SK-N-SH treated with all-trans-retinoic acid at 6 μM for 48 hours (cell line): Measurements from ENCODE around the gene U2AF2.

Source experiments
- ATAC-seq: fragments of 200-7000 bp; cut with Tn5 transposase; 3 replicates; pipeline ENCODE4 v1.9.1; 2020; ENCODE audit warnings: mild to moderate bottlenecking, moderate library complexity
- ARNTL ChIP-seq: fragments of 450-650 bp; formaldehyde crosslinking; IDR thresholded peaks from 2 replicates; pipeline ENCODE4 v1.5.0; 2020; ENCODE audit warnings: low read depth, mild to moderate bottlenecking, moderate library complexity, borderline replicate concordance
- BACH2 ChIP-seq: fragments of 250-450 bp; sonication (Bioruptor Pico); IDR thresholded peaks from 2 replicates; pipeline ENCODE4 v1.9.0; 2021; ENCODE audit warnings: mild to moderate bottlenecking, borderline replicate concordance
- CREB5 ChIP-seq: fragments of 250-450 bp; sonication (Bioruptor Pico); IDR thresholded peaks from 2 replicates; pipeline ENCODE4 v1.5.1; 2020; ENCODE audit warnings: low read depth, mild to moderate bottlenecking, moderate library complexity
- CSDC2 ChIP-seq: fragments of 250-450 bp; sonication (Bioruptor Pico); IDR thresholded peaks from 2 replicates; pipeline ENCODE4 v1.5.0; 2020; ENCODE audit warnings: mild to moderate bottlenecking, moderate library complexity
- ESRRG ChIP-seq: fragments of 250-450 bp; sonication (Bioruptor Pico); IDR thresholded peaks from 2 replicates; pipeline ENCODE4 v1.6.1; 2021; ENCODE audit warnings: mild to moderate bottlenecking
- GLIS3 ChIP-seq: fragments of 250-450 bp; sonication (Bioruptor Pico); IDR thresholded peaks from 2 replicates; pipeline ENCODE4 v1.5.0; 2020; ENCODE audit warnings: mild to moderate bottlenecking, moderate library complexity
- ISL1 ChIP-seq: fragments of 250-450 bp; sonication (Bioruptor Pico); IDR thresholded peaks from 2 replicates; pipeline ENCODE4 v2.1.2; 2022; ENCODE audit warnings: mild to moderate bottlenecking, moderate library complexity
- OSR1 ChIP-seq: fragments of 250-450 bp; sonication (Bioruptor Pico); IDR thresholded peaks from 2 replicates; pipeline ENCODE4 v1.8.0; 2022; ENCODE audit warnings: moderate library complexity, mild to moderate bottlenecking, inconsistent platforms
- PATZ1 ChIP-seq: fragments of 250-450 bp; sonication (Bioruptor Pico); IDR thresholded peaks from 2 replicates; pipeline ENCODE4 v1.8.0; 2020; ENCODE audit warnings: mild to moderate bottlenecking, moderate library complexity, borderline replicate concordance
- POU6F1 ChIP-seq: fragments of 250-450 bp; sonication (Bioruptor Pico); IDR thresholded peaks from 2 replicates; pipeline ENCODE4 v1.8.0; 2021; ENCODE audit warnings: low read depth, mild to moderate bottlenecking, moderate library complexity, borderline replicate concordance
- PPARA ChIP-seq: fragments of 250-450 bp; sonication (Bioruptor Pico); IDR thresholded peaks from 2 replicates; pipeline ENCODE4 v1.5.0; 2020; ENCODE audit warnings: mild to moderate bottlenecking, borderline replicate concordance
- RARB ChIP-seq: fragments of 250-450 bp; sonication (Bioruptor Pico); IDR thresholded peaks from 2 replicates; pipeline ENCODE4 v1.8.0; 2021; ENCODE audit warnings: mild to moderate bottlenecking, moderate library complexity
- SNAI2 ChIP-seq: fragments of 250-450 bp; sonication (Bioruptor Pico); IDR thresholded peaks from 2 replicates; pipeline ENCODE4 v1.5.0; 2020; ENCODE audit warnings: mild to moderate bottlenecking, moderate library complexity
- TCF4 ChIP-seq: fragments of 250-450 bp; sonication (Bioruptor Pico); IDR thresholded peaks from 2 replicates; pipeline ENCODE4 v1.8.0; 2021; ENCODE audit warnings: mild to moderate bottlenecking, moderate library complexity, borderline replicate concordance
- TOX ChIP-seq: fragments of 250-450 bp; sonication (Bioruptor Pico); IDR thresholded peaks from 2 replicates; pipeline ENCODE4 v1.8.0; 2021; ENCODE audit warnings: mild to moderate bottlenecking, moderate library complexity, borderline replicate concordance
- TSHZ2 ChIP-seq: fragments of 250-450 bp; sonication (Bioruptor Pico); IDR thresholded peaks from 2 replicates; pipeline ENCODE4 v1.5.0; 2020; ENCODE audit warnings: mild to moderate bottlenecking, moderate library complexity
- ZFP3 ChIP-seq: fragments of 250-450 bp; sonication (Bioruptor Pico); IDR thresholded peaks from 2 replicates; pipeline ENCODE4 v1.5.0; 2020; ENCODE audit warnings: mild to moderate bottlenecking, moderate library complexity
- ZFP30 ChIP-seq: fragments of 450-650 bp; formaldehyde crosslinking; IDR thresholded peaks from 2 replicates; pipeline ENCODE4 v1.5.0; 2022; ENCODE audit warnings: mild to moderate bottlenecking, moderate library complexity
- ZNF70 ChIP-seq: fragments of 450-650 bp; formaldehyde crosslinking; IDR thresholded peaks from 2 replicates; pipeline ENCODE4 v1.5.0; 2020; ENCODE audit warnings: mild to moderate bottlenecking, moderate library complexity
- ZNF8 ChIP-seq: fragments of 450-650 bp; formaldehyde crosslinking; IDR thresholded peaks from 2 replicates; pipeline ENCODE4 v1.5.0; 2020; ENCODE audit warnings: mild to moderate bottlenecking, moderate library complexity

Gene U2AF2

GRCh38 chr19:55609326-55609725 is 45.5 kb upstream of the U2AF2 start:
- TF ChIP-seq ZNF8 (CRISPR knock-in tag) (no peak), ISL1 (CRISPR knock-in tag) (no peak), ZFP3 (CRISPR knock-in tag) (no peak), OSR1 (no peak), TCF4 (CRISPR knock-in tag) (no peak), RARB (no peak), ZNF70 (CRISPR knock-in tag) (no peak), GLIS3 (CRISPR knock-in tag) (no peak), TSHZ2 (CRISPR knock-in tag) (no peak), CSDC2 (CRISPR knock-in tag) (no peak), ARNTL (CRISPR knock-in tag) (no peak)
- ATAC-seq = no peak

DNA sequence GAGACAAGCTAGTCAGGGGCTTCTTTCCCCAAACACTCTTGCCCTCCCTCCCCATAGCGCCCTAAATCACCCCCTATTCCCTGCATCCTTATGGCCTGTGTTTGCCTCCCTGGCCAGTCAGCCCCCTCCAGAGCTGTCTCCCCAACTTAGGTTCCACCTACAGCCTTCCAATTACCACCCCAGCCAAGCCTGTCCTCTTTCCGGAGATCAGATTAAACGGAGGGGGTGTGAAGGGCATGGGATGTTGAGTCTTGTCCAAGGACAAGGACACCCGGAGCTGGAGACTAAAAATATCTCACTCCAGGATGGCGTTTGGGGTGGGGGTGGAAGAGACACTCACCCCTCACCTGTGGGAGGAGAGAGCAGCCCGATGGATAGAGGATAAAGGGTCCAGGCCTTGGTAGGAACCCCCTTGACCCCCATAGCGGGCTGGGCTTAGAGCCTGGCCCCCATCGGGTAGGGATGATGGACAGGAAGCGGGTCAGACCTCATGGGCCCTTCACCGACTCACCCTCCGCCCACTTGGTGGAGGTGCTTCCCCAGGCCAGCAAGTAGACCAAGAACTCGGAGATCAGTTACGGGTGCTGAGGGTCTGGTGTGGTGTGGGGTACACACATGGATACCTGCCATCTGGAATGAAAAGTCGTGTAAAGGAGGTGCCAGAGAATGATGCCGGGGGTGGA is 43.4 kb upstream of the U2AF2 start:
- no peak for TF ChIP-seq ESRRG (CRISPR knock-in tag)
- TF ChIP-seq CREB5 (CRISPR knock-in tag) = no peak
- no peak for TF ChIP-seq SNAI2 (CRISPR knock-in tag)
- TF ChIP-seq OSR1 = no peak
- no peak for TF ChIP-seq TCF4 (CRISPR knock-in tag)
- TF ChIP-seq POU6F1 = no peak
- no peak for TF ChIP-seq TSHZ2 (CRISPR knock-in tag)
- TF ChIP-seq CSDC2 (CRISPR knock-in tag) = no peak
- TF ChIP-seq, all 23 proteins: peak for 0
- no peak for ATAC-seq

DNA sequence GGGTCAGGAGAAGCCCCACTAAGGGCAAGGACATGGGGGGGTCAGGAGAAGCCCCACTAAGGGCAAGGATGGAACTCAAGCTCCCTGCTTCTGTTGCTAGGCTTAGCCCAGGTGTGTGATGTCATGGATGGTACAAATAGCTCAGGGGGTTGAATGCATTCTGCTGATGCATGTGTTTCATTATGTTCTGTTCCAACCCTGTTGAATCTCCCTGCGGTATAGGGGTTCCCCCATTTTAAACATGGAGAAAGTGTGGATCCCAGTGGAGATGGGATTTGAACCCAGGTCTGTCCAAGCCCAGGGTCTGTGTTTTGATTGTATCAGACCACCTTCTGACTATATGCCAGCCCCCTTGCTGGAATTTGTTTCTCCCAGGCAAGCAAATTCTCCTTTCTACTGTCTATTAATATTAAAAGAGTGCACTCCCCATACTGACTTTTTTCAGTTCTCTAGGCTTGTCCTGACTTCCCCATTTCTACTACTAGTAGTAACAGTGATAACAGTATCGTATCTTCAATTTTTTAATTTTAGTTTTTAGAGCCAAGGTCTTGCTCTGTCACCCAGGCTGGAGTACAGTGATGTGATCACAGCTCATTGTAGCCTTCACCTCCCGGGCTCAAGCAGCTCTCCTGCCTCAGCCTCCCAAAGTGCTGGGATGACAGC is 42.7 kb upstream of the U2AF2 start:
- ATAC-seq = no peak
- TF ChIP-seq SNAI2 (CRISPR knock-in tag) (no peak), RARB (no peak), ARNTL (CRISPR knock-in tag) (no peak), ZFP30 (CRISPR knock-in tag) (no peak), BACH2 (no peak), ISL1 (CRISPR knock-in tag) (no peak), TCF4 (CRISPR knock-in tag) (no peak), PATZ1 (CRISPR knock-in tag) (no peak), GLIS3 (CRISPR knock-in tag) (no peak), TOX (CRISPR knock-in tag) (no peak), CREB5 (CRISPR knock-in tag) (no peak), PPARA (CRISPR knock-in tag) (no peak), POU6F1 (no peak)
